Measurements from ENCODE around the gene CLINT1.

- no peak for TF ChIP-seq CTCF (IDR thresholded peaks at IDR 0.05)
- TF ChIP-seq POLR2A (IDR thresholded peaks at IDR 0.05), result no peak
These were observed 41.6 kb downstream of the CLINT1 start for GRCh38 chr5:157817387-157817702.
